Islet of Langerhans (tissue), 1 donor: ENCODE results near the gene VWA3A.
"Not testable (repeated sequence)": the region's sequence is repeated elsewhere in the genome, so short reads cannot be mapped to it uniquely, and the experiment has no call there.

ENCODE experiments used
- FAIRE-seq: peaks from one replicate; lab custom pipeline; 2011; peaks lifted over from hg19 to GRCh38; lab: Jason Lieb, UNC

VWA3A gene

GRCh38 chr16:22184615-22184968 lies 92.3 kb downstream of the VWA3A start:
- no peak for FAIRE-seq

GRCh38 chr16:22186517-22186916 lies 94.2 kb downstream of the VWA3A start:
- no peak for FAIRE-seq

- FAIRE-seq = no peak
Observed at GRCh38 chr16:22188267-22188594, 95.9 kb downstream of the VWA3A start.

- no peak for FAIRE-seq
Observed at GRCh38 chr16:22188595-22189442, 96.5 kb downstream of the VWA3A start.

- no peak for FAIRE-seq
Observed at GRCh38 chr16:22189473-22190080, 97.2 kb downstream of the VWA3A start.

- FAIRE-seq = no peak
Observed at GRCh38 chr16:22190081-22190775, 97.9 kb downstream of the VWA3A start.

GRCh38 chr16:22190776-22191531 lies 98.6 kb downstream of the VWA3A start:
- no peak for FAIRE-seq

GRCh38 chr16:22191532-22192260 lies 99.4 kb downstream of the VWA3A start:
- FAIRE-seq = no peak

- FAIRE-seq = no peak
Observed at GRCh38 chr16:22192261-22193062, 100.1 kb downstream of the VWA3A start.

- FAIRE-seq = no peak
Observed at GRCh38 chr16:22193063-22193411, 100.7 kb downstream of the VWA3A start.

GRCh38 chr16:22194707-22195444 lies 102.5 kb downstream of the VWA3A start:
- FAIRE-seq = no peak

- FAIRE-seq = no peak
Observed at GRCh38 chr16:22195445-22195694, 103.0 kb downstream of the VWA3A start.

- FAIRE-seq = peak; percentile 53
Observed at GRCh38 chr16:22195695-22196558, 103.6 kb downstream of the VWA3A start.

GRCh38 chr16:22196559-22197168 lies 104.3 kb downstream of the VWA3A start:
- not testable (repeated sequence) for FAIRE-seq

GRCh38 chr16:22198547-22199293 lies 106.4 kb downstream of the VWA3A start:
- no peak for FAIRE-seq

- FAIRE-seq = no peak
Observed at GRCh38 chr16:22202261-22202637, 109.9 kb downstream of the VWA3A start.

- FAIRE-seq = no peak
Observed at GRCh38 chr16:22203091-22203490, 110.8 kb downstream of the VWA3A start.

- no peak for FAIRE-seq
Observed at GRCh38 chr16:22204091-22204655, 111.8 kb downstream of the VWA3A start.
